Measurements from ENCODE around the gene TXNL4A. TPM values are rescaled to one million over a fixed set of nuclear protein-coding genes. Genes with fewer than 3 reads are reported as not detected.
A peak's percentile ranks its signal among the peaks of the same experiment; 100 is the strongest.

The TXNL4A gene
- total RNA-seq, 1 donor from 2014 or later: 44.3 TPM

- Histone ChIP-seq H3K27me3 (no peaks in the 10 kb centered on the region), H3K4me3 (no peak overlapping the region)
- H3K4me3 Mint-ChIP-seq: no peak overlapping the region
These were observed 46.2 kb downstream of the TXNL4A start for GRCh38 chr18:79942211-79942610.

GRCh38 chr18:79941473-79942119 lies 46.8 kb downstream of the TXNL4A start:
- H3K9ac ChIP-seq: no peak overlapping the region
- no peak overlapping the region for H3K4me2 ChIP-seq
- Mint-ChIP-seq H3K4me3 (no peak overlapping the region), H3K36me3 (peaks cover 40% of the 10 kb centered on the region), H3K27me3 (ENCODE audit: insufficient read depth, low read depth) (peaks cover 4% of the 10 kb centered on the region), H3K9me3 (peaks cover 23% of the 10 kb centered on the region), H3K27ac (no peak overlapping the region), H3K4me1 (peaks cover 17% of the 10 kb centered on the region)
- H3K36me3 ChIP-seq: no peaks in the 10 kb centered on the region
- peaks cover 36% of the 10 kb centered on the region for H4K20me1 ChIP-seq (ENCODE audit: low read depth)
- H3F3A ChIP-seq (ENCODE audit: low read depth): no peaks in the 10 kb centered on the region
- H2AFZ ChIP-seq (replicated peaks): no peak overlapping the region
- no peaks in the 10 kb centered on the region for H3K27me3 ChIP-seq
- no peaks in the 10 kb centered on the region for H3K9me3 ChIP-seq (ENCODE audit: low read depth)
- TF ChIP-seq CTCF (IDR thresholded peaks at IDR 0.05) (no peak), EZH2phosphoT487 (IDR thresholded peaks at IDR 0.05) (no peak), EZH2 (IDR thresholded peaks at IDR 0.05) (no peak)
- H3K27ac ChIP-seq: no peak overlapping the region
- no peak for DNase-seq (ENCODE audit: low spot score)
- H3K4me3 ChIP-seq: no peak overlapping the region
- no peaks in the 10 kb centered on the region for H3K79me2 ChIP-seq (ENCODE audit: low read depth)
- no peaks in the 10 kb centered on the region for H3K4me1 ChIP-seq

More at GRCh38 chr18:79942211-79942610, 46.2 kb downstream of the TXNL4A start:
- no peaks in the 10 kb centered on the region for H3K79me2 ChIP-seq (ENCODE audit: low read depth)
- H3K4me1 ChIP-seq: no peaks in the 10 kb centered on the region
- H4K20me1 ChIP-seq (ENCODE audit: low read depth): peaks cover 36% of the 10 kb centered on the region
- peaks cover 33% of the 10 kb centered on the region for H3K36me3 Mint-ChIP-seq
- H3K9me3 Mint-ChIP-seq: peaks cover 17% of the 10 kb centered on the region
- H3K4me2 ChIP-seq: no peak overlapping the region
- no peaks in the 10 kb centered on the region for H3K9me3 ChIP-seq (ENCODE audit: low read depth)
- peaks cover 2% of the 10 kb centered on the region for H3K27me3 Mint-ChIP-seq (ENCODE audit: insufficient read depth, low read depth)
- peaks cover 17% of the 10 kb centered on the region for H3K4me1 Mint-ChIP-seq
- no peaks in the 10 kb centered on the region for H3F3A ChIP-seq (ENCODE audit: low read depth)
- no peaks in the 10 kb centered on the region for H3K36me3 ChIP-seq
- no peak overlapping the region for H2AFZ ChIP-seq (replicated peaks)
- TF ChIP-seq EZH2 (IDR thresholded peaks at IDR 0.05): no peak
- no peak for TF ChIP-seq CTCF (IDR thresholded peaks at IDR 0.05)
- TF ChIP-seq EZH2phosphoT487 (IDR thresholded peaks at IDR 0.05): no peak
- H3K27ac ChIP-seq: no peak overlapping the region
- no peak for DNase-seq (ENCODE audit: low spot score)
- peak overlapping the region; percentile 31 for H3K27ac Mint-ChIP-seq
- H3K9ac ChIP-seq: no peak overlapping the region

GRCh38 chr18:79940814-79941472 lies 47.4 kb downstream of the TXNL4A start:
- Histone ChIP-seq H3K4me2 (no peak overlapping the region), H3K4me3 (no peak overlapping the region), H3K9ac (no peak overlapping the region), H3K79me2 (ENCODE audit: low read depth) (no peaks in the 10 kb centered on the region), H3K4me1 (no peaks in the 10 kb centered on the region), H3K27ac (no peak overlapping the region), H4K20me1 (ENCODE audit: low read depth) (peaks cover 36% of the 10 kb centered on the region), H3F3A (ENCODE audit: low read depth) (no peaks in the 10 kb centered on the region), H3K36me3 (no peaks in the 10 kb centered on the region), H2AFZ (replicated peaks) (no peak overlapping the region), H3K27me3 (no peaks in the 10 kb centered on the region), H3K9me3 (ENCODE audit: low read depth) (no peaks in the 10 kb centered on the region)
- no peak for TF ChIP-seq CTCF (IDR thresholded peaks at IDR 0.05)
- TF ChIP-seq EZH2phosphoT487 (IDR thresholded peaks at IDR 0.05): no peak
- TF ChIP-seq EZH2 (IDR thresholded peaks at IDR 0.05): no peak
- H3K4me3 Mint-ChIP-seq: no peak overlapping the region
- peaks cover 46% of the 10 kb centered on the region for H3K36me3 Mint-ChIP-seq
- H3K9me3 Mint-ChIP-seq: peaks cover 29% of the 10 kb centered on the region
- peaks cover 15% of the 10 kb centered on the region for H3K4me1 Mint-ChIP-seq
- no peak overlapping the region for H3K27ac Mint-ChIP-seq
- DNase-seq (ENCODE audit: low spot score): no peak
- peaks cover 7% of the 10 kb centered on the region for H3K27me3 Mint-ChIP-seq (ENCODE audit: insufficient read depth, low read depth)
